NCI-H82 (cell line): Measurements from ENCODE around the gene PHF21A.
"Not testable (repeated sequence)": the region's sequence is repeated elsewhere in the genome, so short reads cannot be mapped to it uniquely, and the experiment has no call there.

ENCODE experiments used
- DNase-seq: peaks from one replicate; lab custom pipeline; 2025; lab: John Stamatoyannopoulos, UW

Gene PHF21A

DNA sequence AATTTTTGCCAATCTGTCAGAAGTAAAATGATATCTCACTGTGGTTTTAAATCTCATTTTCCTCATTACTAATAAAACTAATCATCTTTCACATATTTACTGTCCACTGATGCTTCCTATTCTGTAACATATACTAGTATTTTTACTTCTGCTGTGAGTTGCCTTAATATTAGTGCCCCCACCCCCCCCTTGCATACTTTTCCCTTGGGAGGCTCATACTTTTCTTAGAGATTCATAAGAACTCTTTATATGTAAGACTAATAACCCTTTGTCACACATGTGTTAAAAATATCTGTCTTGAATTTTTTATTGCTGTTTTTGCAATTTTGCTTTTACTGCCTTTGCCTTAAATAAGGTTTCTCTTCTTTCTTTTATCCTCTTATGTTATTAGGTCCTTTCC, 87.2 kb downstream of the PHF21A start:
- no peak for DNase-seq

GRCh38 chr11:46026606-46027293, 94.5 kb downstream of the PHF21A start:
- no peak for DNase-seq

DNA sequence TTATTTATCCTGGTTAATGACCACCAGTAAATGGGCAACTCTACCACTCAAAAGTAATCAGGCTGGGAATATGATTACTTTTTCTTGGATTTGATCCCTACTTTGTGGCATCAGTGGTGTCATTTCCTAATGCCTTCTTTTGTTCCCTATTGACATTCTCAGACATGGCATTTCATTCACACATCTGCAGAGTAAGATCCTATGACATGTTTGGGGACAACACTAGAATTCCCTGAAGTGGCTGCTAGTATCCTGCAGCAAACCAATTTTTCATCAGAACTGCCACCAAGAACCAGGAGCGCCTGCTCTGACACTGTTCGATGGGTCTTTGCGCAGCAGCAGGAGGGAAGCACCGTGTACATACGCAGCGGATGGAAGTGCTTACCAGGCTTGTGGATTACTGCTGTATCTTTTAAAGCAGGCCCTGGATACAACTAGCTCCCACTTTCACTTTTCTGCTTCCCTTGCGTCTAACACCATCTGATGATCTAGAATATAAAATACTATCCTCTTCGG, 101.1 kb downstream of the PHF21A start:
- no peak for DNase-seq

- DNase-seq: no peak
Observed at GRCh38 chr11:46018651-46019050, 102.6 kb downstream of the PHF21A start.

GRCh38 chr11:46017341-46017740, 103.9 kb downstream of the PHF21A start:
- no peak for DNase-seq

DNA sequence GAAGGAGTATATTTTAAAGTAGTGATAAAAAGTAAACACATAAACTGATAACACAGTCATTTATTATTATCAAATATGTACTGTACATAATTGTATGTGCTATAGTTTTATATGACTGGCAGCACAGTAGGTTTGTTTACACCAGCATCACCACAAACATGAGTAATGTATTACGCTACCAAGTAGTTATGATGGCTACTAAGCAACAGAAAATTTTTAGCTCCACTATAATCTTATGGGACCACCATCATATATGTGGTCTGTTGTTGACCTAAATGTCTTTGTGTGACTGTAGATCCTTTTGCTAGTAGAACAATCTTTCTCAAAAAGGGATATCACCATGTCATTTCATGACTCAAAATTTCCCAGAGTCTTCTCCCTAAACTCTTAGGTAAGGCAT, 105.3 kb downstream of the PHF21A start:
- DNase-seq: no peak

DNA sequence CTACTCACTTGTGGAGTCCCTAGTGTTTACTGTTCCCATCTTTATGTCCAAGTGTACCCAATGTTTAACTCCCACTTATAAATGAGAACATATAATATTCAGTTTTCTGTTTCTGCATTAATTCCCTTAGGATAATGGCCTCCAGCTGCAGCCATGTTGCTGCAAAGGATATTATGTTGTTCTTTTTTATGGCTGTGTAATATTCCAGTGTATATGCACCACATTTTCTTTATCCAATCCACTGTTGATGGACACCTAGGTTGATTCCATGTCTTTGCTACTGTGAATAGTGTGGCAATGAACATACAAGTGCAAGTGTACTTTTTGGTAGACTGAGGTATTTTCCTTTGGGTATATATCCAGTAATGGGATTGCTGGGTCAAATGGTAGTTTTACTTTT, 107.1 kb downstream of the PHF21A start:
- DNase-seq: not testable (repeated sequence)

GRCh38 chr11:46012185-46012584, 109.1 kb downstream of the PHF21A start:
- DNase-seq: no peak

- DNase-seq: no peak
Observed at GRCh38 chr11:46010100-46010499, 111.2 kb downstream of the PHF21A start.

DNA sequence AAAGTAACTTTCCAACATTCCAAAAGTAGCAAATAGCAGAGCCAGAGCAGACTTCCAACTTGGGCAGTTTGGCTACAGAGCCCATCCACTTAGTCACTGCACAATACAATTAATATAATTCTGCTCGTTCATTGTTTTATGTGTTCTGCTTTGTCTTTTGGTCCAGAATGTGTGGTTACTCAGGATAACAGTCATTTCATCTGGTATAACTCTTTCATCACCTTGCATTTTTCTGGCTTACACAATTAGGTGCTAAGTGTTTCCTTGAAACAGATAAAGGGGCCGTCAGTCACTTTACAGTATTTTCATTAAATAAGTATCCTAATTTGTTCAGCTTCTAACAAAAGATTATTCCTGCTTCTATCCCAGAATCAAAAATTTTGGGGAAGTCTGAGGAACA, 111.6 kb downstream of the PHF21A start:
- no peak for DNase-seq

DNA sequence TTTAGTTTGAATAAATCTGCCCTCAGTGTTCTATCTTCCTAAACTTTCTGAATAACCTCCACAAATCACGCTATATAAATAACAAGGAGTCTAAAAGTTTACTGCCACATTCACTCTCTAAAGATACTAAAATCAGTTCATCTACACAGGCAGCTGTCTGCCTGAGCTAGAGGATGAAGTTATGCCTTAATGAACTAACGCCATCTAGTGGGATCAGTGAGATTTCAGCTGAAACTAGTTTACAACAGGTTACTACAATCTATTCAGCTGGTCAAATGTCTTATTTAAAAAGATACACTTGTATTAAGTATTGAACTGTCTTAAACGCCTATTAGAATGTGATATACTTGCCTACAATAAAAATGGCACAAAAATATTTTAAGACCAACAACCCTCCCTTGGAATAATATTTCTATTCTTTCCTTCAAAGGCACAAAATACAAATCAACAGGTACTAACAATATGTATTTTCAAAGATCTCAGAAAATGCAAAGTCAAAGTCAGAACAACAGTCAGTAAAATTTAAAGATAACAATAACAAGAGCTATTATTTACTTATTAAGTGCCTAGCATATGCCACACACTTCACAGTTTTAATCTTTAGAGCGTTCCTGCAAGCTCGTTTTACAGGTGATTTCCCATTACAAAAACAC, 114.7 kb downstream of the PHF21A start:
- DNase-seq: peak; percentile 80

- DNase-seq: no peak
Observed at GRCh38 chr11:46003572-46003971, 117.7 kb downstream of the PHF21A start.

- no peak for DNase-seq
Observed at GRCh38 chr11:46002189-46002588, 119.1 kb downstream of the PHF21A start.

DNA sequence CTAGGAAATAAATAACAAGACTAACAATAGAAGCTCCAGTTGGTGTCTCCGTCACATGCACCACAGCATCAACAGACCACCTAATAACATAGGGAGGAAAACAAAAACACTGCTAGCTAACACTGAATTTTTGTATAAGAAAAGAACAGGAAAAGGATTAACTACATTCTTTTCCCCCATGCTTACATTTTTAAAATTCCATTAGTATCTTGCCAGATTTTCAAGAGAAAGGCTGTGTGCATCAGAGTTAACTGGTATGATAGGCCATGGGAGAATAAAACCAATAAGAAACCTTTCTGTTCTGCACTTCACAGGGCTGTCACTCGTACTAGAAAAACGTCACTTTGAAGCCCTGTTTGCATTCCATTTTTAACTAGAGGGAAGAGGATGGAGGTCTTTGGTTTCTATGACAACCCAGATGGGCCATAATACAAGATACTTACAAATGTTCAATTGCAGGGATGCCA, 119.8 kb downstream of the PHF21A start:
- no peak for DNase-seq

DNA sequence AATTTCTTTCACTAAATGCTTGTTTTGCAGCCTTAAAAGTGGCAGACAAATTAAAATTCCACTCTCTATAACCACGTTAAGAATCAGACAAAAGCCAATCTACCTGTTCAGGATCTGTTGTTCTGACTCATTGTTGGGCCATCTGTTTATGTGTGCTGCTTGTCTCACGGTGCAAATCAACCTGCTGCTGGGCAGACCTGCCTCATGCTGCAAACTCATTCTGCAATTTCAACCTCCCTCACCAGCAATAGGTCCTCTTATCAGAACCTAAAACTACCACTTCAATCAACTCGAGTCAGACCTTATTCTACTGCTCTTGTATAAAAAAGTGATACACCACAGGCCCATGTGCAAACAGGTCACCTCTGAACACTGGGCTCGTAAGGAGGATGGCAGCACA, 123.7 kb downstream of the PHF21A start:
- no peak for DNase-seq

DNA sequence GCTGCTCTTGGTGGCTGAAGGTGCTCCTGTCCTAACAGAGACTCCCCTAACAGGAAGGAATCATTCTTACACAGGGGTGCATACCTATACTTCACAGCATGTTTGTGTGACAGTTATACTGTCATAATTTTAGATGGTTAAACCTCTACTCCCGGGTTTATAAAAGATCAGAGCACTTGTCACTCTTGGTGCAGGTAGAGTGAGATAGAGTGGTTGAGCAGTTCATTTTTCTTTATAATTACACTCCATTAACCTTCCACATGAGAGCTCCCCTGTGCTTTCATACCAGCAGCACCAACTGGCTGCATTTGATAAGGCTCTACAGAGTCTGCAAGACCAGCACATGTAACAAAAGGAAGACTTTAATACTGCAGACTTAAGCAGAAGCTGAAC, 125.9 kb downstream of the PHF21A start:
- no peak for DNase-seq

GRCh38 chr11:45994371-45995341, 126.6 kb downstream of the PHF21A start:
- DNase-seq: no peak

DNA sequence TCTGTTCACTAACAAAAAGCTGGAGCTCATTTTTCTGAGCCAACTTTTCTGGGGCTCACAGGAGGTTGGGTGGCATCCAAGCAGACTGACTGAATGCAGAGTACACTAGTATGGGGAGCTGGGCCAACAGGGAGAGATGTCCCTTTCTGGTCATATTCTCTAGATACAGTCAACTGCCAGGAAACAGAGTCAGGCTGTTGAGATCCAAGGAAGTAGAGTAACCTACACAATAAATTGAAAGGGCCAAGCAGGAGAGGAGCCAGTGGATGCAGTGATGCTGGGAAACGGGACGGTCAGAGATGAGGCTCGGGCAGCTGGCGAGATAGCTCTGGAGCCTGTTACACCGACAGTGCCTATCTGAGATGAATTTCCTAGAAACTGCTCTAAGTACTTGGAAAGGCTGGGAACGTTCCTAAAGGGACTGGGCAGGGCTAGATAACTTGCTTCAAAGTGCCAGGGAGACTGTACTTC, 127.7 kb downstream of the PHF21A start:
- DNase-seq: no peak

GRCh38 chr11:45988921-45989320, 132.3 kb downstream of the PHF21A start:
- no peak for DNase-seq

DNA sequence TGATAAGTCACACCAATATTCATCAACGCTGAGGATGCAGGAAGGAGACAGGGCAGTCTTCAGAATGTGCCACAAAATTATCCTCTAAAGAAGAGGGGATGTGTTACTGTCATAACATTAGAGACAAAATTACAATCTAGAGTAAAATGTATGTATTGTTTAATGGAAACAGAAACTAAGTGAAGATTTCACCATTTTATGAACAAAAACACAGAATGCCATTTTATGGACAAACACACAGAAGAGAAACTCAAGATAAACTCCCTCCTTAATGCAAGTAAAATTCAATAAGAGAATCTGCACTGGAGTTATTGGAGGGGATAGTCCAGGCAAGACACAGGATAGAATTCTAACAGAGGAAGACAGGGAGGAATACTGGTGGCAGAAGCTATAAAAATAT, 136.0 kb downstream of the PHF21A start:
- no peak for DNase-seq

- no peak for DNase-seq
Observed at GRCh38 chr11:45984192-45984591, 137.1 kb downstream of the PHF21A start.

DNA sequence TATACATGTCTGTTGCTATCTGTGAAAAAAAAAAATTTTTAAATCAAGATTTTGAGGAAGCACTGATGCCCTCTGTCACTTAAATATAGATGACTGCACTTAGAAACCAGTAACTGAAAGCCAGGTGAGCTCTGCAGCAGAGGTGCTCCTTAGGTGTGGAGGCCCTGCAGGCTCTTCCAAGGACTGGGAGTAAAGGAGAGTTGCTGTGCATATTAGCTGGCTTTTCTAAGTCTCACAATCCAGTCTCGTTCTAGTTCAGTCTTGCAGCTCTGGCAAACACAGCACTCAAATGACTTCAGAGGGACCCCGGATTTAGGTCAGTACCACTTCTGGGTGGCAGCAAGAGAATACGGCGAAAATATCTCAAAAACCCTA, 137.8 kb downstream of the PHF21A start:
- no peak for DNase-seq
